Right lobe of liver (tissue), 4 donors: ENCODE results near the gene SYNM.

Experiments used
- CTCF ChIP-seq, 4 donors: fragments of 200-600 bp in 3 of 4; fragments of 450-650 bp in 1 of 4; IDR thresholded peaks; one replicate each; pipeline versions ENCODE4 v1.5.1 to v1.8.0; 2016 to 2022; ENCODE audit warnings: antibody characterized with exemption in 4 of 4, mild to moderate bottlenecking in 2 of 4
- POLR2A ChIP-seq: fragments of 450-650 bp; IDR thresholded peaks from one replicate; pipeline ENCODE4 v1.6.1; 2017; ENCODE audit warnings: antibody characterized with exemption, mild to moderate bottlenecking
- donor health status: DM: no; HTN: no; CAD: no.
- donor health status: DM: no; HTN: no; CAD: no.
- donor health status: DM: no; HTN: yes; CAD: no.

GRCh38 chr15:99070208-99070607, 34.7 kb upstream of the SYNM start:
- TF ChIP-seq CTCF (IDR thresholded peaks at IDR 0.05), result no peak
- TF ChIP-seq POLR2A, result no peak
